Fibroblast of pulmonary artery (primary cell): Measurements from ENCODE around the gene NQO2.
"Not testable (repeated sequence)": the region's sequence is repeated elsewhere in the genome, so short reads cannot be mapped to it uniquely, and the experiment has no call there.

Experiments
- DNase-seq: peaks from one replicate; pipeline ENCODE4 v3.0.0-alpha.2; 2010; ENCODE audit warnings: low read depth
- H3K4me3 ChIP-seq: replicated peaks from 2 replicates; pipeline ENCODE4 v1.5.1; 2011; ENCODE audit warnings: low read depth, mild to moderate bottlenecking, control low read depth, low read length, moderate library complexity
- CTCF ChIP-seq: IDR thresholded peaks from 2 replicates; pipeline ENCODE4 v1.5.1; 2011; ENCODE audit warnings: mild to moderate bottlenecking, control low read depth, low read length, inconsistent platforms; ENCODE audit errors: missing control alignments

Gene NQO2

GRCh38 chr6:2998998-2999617 lies 586 bp upstream of the NQO2 start:
- TF ChIP-seq CTCF: no peak

GRCh38 chr6:3001146-3001772 lies 1.6 kb downstream of the NQO2 start:
- no peak overlapping the region for H3K4me3 ChIP-seq
- TF ChIP-seq CTCF: no peak
- no peak for DNase-seq

More at GRCh38 chr6:2998998-2999617, 586 bp upstream of the NQO2 start:
- H3K4me3 ChIP-seq: peak overlapping the region; percentile 61
- peak; percentile 79 for DNase-seq

GRCh38 chr6:3001773-3002293 lies 2.1 kb downstream of the NQO2 start:
- DNase-seq: peak; percentile 83
- peak; percentile 64 for TF ChIP-seq CTCF
- H3K4me3 ChIP-seq: no peak overlapping the region

GRCh38 chr6:3003226-3003625 lies 3.5 kb downstream of the NQO2 start:
- not testable (repeated sequence) for H3K4me3 ChIP-seq, DNase-seq

- no peak overlapping the region for H3K4me3 ChIP-seq
- TF ChIP-seq CTCF: no peak
- no peak for DNase-seq
Observed at GRCh38 chr6:3005077-3005476, 5.4 kb downstream of the NQO2 start.

- no peak overlapping the region for H3K4me3 ChIP-seq
- no peak for DNase-seq
- no peak for TF ChIP-seq CTCF
Observed at GRCh38 chr6:3005874-3006273, 6.2 kb downstream of the NQO2 start.

GRCh38 chr6:3006476-3006875 lies 6.8 kb downstream of the NQO2 start:
- DNase-seq: no peak
- TF ChIP-seq CTCF: no peak
- no peak overlapping the region for H3K4me3 ChIP-seq
